Calu3 (cell line): ENCODE data around the gene ZNF630. TPM values are rescaled to one million over a fixed set of nuclear protein-coding genes. Genes with fewer than 3 reads are reported as not detected.
"Not testable (repeated sequence)": the region's sequence is repeated elsewhere in the genome, so short reads cannot be mapped to it uniquely, and the experiment has no call there.

Experiments used
- BruUV-seq: library from RNA; stranded (reverse); fragments of 400-500 nt; replicated peaks from 2 replicates; lab custom pipeline; 2021; lab: Mats Ljungman, UMichigan
- CTCF ChIA-PET: fragments of 300-600 bp; sonication (Branson Sonifier 250); formaldehyde crosslinking; loops from one replicate; lab custom pipeline; 2022; ENCODE audit warnings: antibody characterized with exemption; lab: Charles Lee
- DNase-seq: peaks from one replicate; pipeline ENCODE4 v3.0.0; 2022
- H3K27ac Mint-ChIP-seq: one replicate; pipeline ENCODE4 v1.8.0; 2022; ENCODE audit warnings: mixed read lengths; ENCODE audit not compliant: unreplicated experiment
- H3K27me3 Mint-ChIP-seq: one replicate; pipeline ENCODE4 v1.8.0; 2022; ENCODE audit warnings: mixed read lengths; ENCODE audit not compliant: unreplicated experiment
- H3K36me3 Mint-ChIP-seq: one replicate; pipeline ENCODE4 v1.8.0; 2022; ENCODE audit warnings: mild to moderate bottlenecking, moderate library complexity, mixed read lengths; ENCODE audit not compliant: insufficient read depth, unreplicated experiment
- H3K4me1 Mint-ChIP-seq: one replicate; pipeline ENCODE4 v1.8.0; 2022; ENCODE audit warnings: mild to moderate bottlenecking, low read depth, mixed read lengths; ENCODE audit not compliant: unreplicated experiment
- H3K4me3 Mint-ChIP-seq: one replicate; pipeline ENCODE4 v1.8.0; 2022; ENCODE audit warnings: mild to moderate bottlenecking, low read depth, moderate library complexity, mixed read lengths; ENCODE audit not compliant: unreplicated experiment
- H3K9me3 Mint-ChIP-seq: one replicate; pipeline ENCODE4 v1.8.0; 2022; ENCODE audit warnings: low read depth, mixed read lengths; ENCODE audit not compliant: unreplicated experiment
- CTCF ChIP-seq: fragments of 200-600 bp; IDR thresholded peaks from one replicate; pipeline ENCODE4 v1.8.0; 2022; ENCODE audit warnings: antibody characterized with exemption; ENCODE audit not compliant: unreplicated experiment
- intact Hi-C: fragments of 100-400 bp; cut with micrococcal nuclease; formaldehyde crosslinking; loops from one replicate; pipeline ENCODE4 v1.10.0; 2022; ENCODE audit not compliant: unreplicated experiment
- total RNA-seq: library from RNA; stranded (reverse); gene quantifications from 2 replicates; pipeline ENCODE4 v1.2.3, GENCODE V29; 2022

The ZNF630 gene
- total RNA-seq, 1 experiment from 2014 or later, result 2.6 TPM

- Mint-ChIP-seq H3K4me3 (no peak overlapping the region), H3K27me3 (no peaks in the 10 kb centered on the region), H3K9me3 (peaks cover 7% of the 10 kb centered on the region), H3K4me1 (peaks cover 15% of the 10 kb centered on the region), H3K27ac (no peak overlapping the region), H3K36me3 (no peaks in the 10 kb centered on the region)
- BruUV-seq, result no TSS peak
- DNase-seq, result no peak
- no peak for TF ChIP-seq CTCF
- CTCF ChIA-PET, result no interaction called here
- intact Hi-C loops, result no loop called here
Measured at GRCh38 chrX:48043056-48043455, 28.4 kb downstream of the ZNF630 start.

DNA sequence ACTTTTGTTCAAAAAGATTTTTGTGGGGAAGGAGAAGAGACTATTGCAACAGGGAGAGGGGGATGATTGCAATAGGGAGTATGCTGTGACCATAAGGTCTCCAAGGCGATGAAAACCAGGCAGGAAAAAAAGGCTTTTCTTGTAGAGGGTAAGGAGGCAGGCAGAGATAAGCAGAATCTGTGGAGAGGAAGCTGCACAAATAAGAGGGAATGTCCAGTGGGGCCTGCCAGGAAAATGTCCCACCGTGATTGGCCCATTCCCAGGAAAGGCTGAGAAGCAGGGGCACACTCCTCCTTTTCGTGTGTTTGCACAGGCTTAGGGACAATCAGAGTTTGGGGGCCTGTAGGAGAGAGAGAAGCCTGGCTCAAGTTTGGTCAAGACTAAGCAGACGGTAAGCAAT is 35.5 kb downstream of the ZNF630 start:
- Mint-ChIP-seq H3K4me1 (no peaks in the 10 kb centered on the region), H3K27ac (no peak overlapping the region), H3K9me3 (no peaks in the 10 kb centered on the region), H3K27me3 (peaks cover 15% of the 10 kb centered on the region), H3K36me3 (no peaks in the 10 kb centered on the region), H3K4me3 (no peak overlapping the region)
- intact Hi-C loops, result no loop called here
- CTCF ChIA-PET, result no interaction called here
- TF ChIP-seq CTCF, result no peak
- BruUV-seq, result no TSS peak
- no peak for DNase-seq

- H3K27me3 Mint-ChIP-seq, BruUV-seq, H3K4me3 Mint-ChIP-seq, DNase-seq, H3K27ac Mint-ChIP-seq, H3K4me1 Mint-ChIP-seq, H3K9me3 Mint-ChIP-seq, H3K36me3 Mint-ChIP-seq, intact Hi-C loops, CTCF ChIA-PET: not testable (repeated sequence)
Measured at GRCh38 chrX:48030641-48031173, 40.7 kb downstream of the ZNF630 start.

GRCh38 chrX:48030237-48030636 is 41.2 kb downstream of the ZNF630 start:
- no TSS peak for BruUV-seq
- Mint-ChIP-seq H3K9me3 (peaks cover 2% of the 10 kb centered on the region), H3K4me1 (peaks cover 7% of the 10 kb centered on the region), H3K27me3 (peaks cover 5% of the 10 kb centered on the region), H3K27ac (no peak overlapping the region), H3K4me3 (no peak overlapping the region), H3K36me3 (no peaks in the 10 kb centered on the region)
- intact Hi-C loops, result no loop called here
- CTCF ChIA-PET, result no interaction called here
- DNase-seq, result no peak
- TF ChIP-seq CTCF, result no peak

GRCh38 chrX:48028091-48028490 is 43.3 kb downstream of the ZNF630 start:
- peaks cover 8% of the 10 kb centered on the region for H3K4me1 Mint-ChIP-seq
- DNase-seq, result no peak
- no peak overlapping the region for H3K4me3 Mint-ChIP-seq
- no peaks in the 10 kb centered on the region for H3K27me3 Mint-ChIP-seq
- CTCF ChIA-PET, result no interaction called here
- TF ChIP-seq CTCF, result no peak
- intact Hi-C loops, result loop anchor here (5.0 to 10.0 kb wide), 2 partner anchors 531 to 833 kb away; partner anchors contain the start of gene UBA1
- no peaks in the 10 kb centered on the region for H3K36me3 Mint-ChIP-seq
- no TSS peak for BruUV-seq
- H3K9me3 Mint-ChIP-seq, result peaks cover 2% of the 10 kb centered on the region
- no peak overlapping the region for H3K27ac Mint-ChIP-seq

DNA sequence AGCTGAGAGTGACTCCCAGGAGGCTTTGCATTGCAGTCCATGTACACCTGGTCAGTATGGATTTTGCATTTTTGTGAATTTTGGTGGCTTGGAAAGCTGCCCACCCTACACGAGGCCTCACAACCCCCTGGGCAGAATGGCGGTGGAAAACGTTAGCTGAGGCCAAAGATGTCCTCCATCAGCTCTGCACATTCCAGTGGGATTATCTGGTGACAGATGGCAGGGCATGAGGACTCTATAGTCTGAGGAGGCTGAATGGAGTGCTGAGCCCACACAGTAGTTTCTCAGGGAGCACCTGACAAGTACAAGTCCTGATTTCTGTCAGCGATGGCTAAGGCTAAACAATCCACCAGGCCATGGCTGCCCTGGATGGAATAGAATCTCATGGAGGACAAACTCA is 43.9 kb downstream of the ZNF630 start:
- H3K4me3 Mint-ChIP-seq, H3K27ac Mint-ChIP-seq, BruUV-seq, CTCF ChIA-PET, H3K4me1 Mint-ChIP-seq, DNase-seq, H3K27me3 Mint-ChIP-seq, H3K36me3 Mint-ChIP-seq, H3K9me3 Mint-ChIP-seq: not testable (repeated sequence)
- intact Hi-C loops, result loop anchor here (5.0 to 10.0 kb wide), 2 partner anchors 530 to 833 kb away; partner anchors contain the start of gene UBA1
